Measurements from ENCODE around the gene LIMK2. TPM values are rescaled to one million over a fixed set of nuclear protein-coding genes. Genes with fewer than 3 reads are reported as not detected.

Gene LIMK2
- total RNA-seq, 1 donor: 25.0 TPM

GRCh38 chr22:31248138-31248745 lies 36.1 kb downstream of the LIMK2 start:
- peak; percentile 96 for DNase-seq (ENCODE audit: insufficient read length, low spot score, missing footprints)
- no peaks in the 10 kb centered on the region for H3K36me3 ChIP-seq (ENCODE audit: insufficient read depth, low read length)
- peaks cover 45% of the 10 kb centered on the region for H3K79me2 ChIP-seq (ENCODE audit: insufficient read depth, low read length)
- H3K4me2 ChIP-seq (ENCODE audit: insufficient read depth, low read length): peak overlapping the region; percentile 92
- H3K9me3 ChIP-seq (ENCODE audit: low read depth, low read length): no peaks in the 10 kb centered on the region
- H3K4me3 ChIP-seq (ENCODE audit: insufficient read depth, low read length): peak overlapping the region; percentile 77
- H3K4me1 ChIP-seq (ENCODE audit: insufficient read depth, low read length): peaks cover 48% of the 10 kb centered on the region
- H4K20me1 ChIP-seq (ENCODE audit: insufficient read depth, low read length): peaks cover 19% of the 10 kb centered on the region
- H3K27me3 ChIP-seq (ENCODE audit: insufficient read depth, low read length): no peaks in the 10 kb centered on the region
- TF ChIP-seq CTCF (IDR thresholded peaks at IDR 0.05; ENCODE audit: extremely low read depth, low read depth, low read length): no peak
- peak overlapping the region; percentile 73 for H2AFZ ChIP-seq (ENCODE audit: low read length)
- peak overlapping the region; percentile 54 for H3K27ac ChIP-seq (ENCODE audit: low read depth, low read length)

- Histone ChIP-seq H3K36me3 (ENCODE audit: insufficient read depth, low read length) (no peaks in the 10 kb centered on the region), H2AFZ (ENCODE audit: low read length) (no peak overlapping the region), H3K79me2 (ENCODE audit: insufficient read depth, low read length) (peaks cover 54% of the 10 kb centered on the region), H3K4me2 (ENCODE audit: insufficient read depth, low read length) (peak overlapping the region; percentile 92), H3K27me3 (ENCODE audit: insufficient read depth, low read length) (no peaks in the 10 kb centered on the region), H3K9me3 (ENCODE audit: low read depth, low read length) (no peaks in the 10 kb centered on the region), H3K4me3 (ENCODE audit: insufficient read depth, low read length) (peak overlapping the region; percentile 77), H3K27ac (ENCODE audit: low read depth, low read length) (peak overlapping the region; percentile 54), H4K20me1 (ENCODE audit: insufficient read depth, low read length) (peaks cover 25% of the 10 kb centered on the region), H3K4me1 (ENCODE audit: insufficient read depth, low read length) (peaks cover 38% of the 10 kb centered on the region)
- no peak for DNase-seq (ENCODE audit: insufficient read length, low spot score, missing footprints)
- TF ChIP-seq CTCF (IDR thresholded peaks at IDR 0.05; ENCODE audit: extremely low read depth, low read depth, low read length): no peak
Measured at GRCh38 chr22:31248965-31249958, 37.2 kb downstream of the LIMK2 start.

DNA sequence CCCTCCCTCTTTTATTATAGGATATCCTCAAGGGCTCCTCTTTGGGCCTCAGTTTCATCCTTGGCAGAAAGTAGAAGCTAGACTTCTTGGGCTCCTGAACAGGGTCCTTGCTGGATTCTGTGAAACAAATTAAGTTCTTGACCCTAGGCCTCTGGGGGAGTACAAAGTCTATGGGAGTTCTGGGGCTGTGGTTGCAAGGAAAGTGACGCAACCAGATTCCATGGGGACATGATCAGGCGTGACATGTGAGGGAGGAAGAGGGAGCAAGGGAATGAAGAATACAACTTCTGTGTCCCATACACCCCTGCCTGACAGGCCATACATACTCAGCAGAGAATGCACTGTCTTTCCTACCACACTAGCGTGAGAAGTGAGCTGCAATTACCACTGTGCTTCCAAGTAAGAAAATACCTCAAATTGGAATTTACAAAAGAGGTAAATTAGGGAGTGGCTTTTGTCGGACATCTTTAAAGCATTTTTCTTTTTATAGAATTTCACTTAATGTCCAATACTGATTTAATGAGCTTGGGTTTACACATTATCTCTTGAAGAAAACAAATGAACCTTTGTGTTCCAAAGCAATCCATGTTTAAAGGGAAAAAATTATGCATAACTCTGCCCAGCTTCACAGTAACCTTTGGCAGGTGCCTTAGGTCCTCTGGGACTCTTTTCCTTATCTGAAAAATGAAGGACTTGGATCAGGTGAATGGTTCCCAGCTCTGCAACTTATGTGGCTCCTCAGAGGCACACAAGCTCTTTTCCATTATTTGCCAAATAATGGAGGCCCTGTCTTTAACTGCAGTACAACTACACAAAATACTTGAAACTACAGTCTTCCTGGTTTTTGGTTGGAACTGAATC lies 38.9 kb downstream of the LIMK2 start:
- Histone ChIP-seq H3K79me2 (ENCODE audit: insufficient read depth, low read length) (peaks cover 64% of the 10 kb centered on the region), H3K27me3 (ENCODE audit: insufficient read depth, low read length) (no peaks in the 10 kb centered on the region), H3K27ac (ENCODE audit: low read depth, low read length) (no peak overlapping the region), H3K4me2 (ENCODE audit: insufficient read depth, low read length) (peak overlapping the region; percentile 92), H4K20me1 (ENCODE audit: insufficient read depth, low read length) (peaks cover 32% of the 10 kb centered on the region), H2AFZ (ENCODE audit: low read length) (no peak overlapping the region), H3K36me3 (ENCODE audit: insufficient read depth, low read length) (no peaks in the 10 kb centered on the region), H3K4me3 (ENCODE audit: insufficient read depth, low read length) (no peak overlapping the region), H3K9me3 (ENCODE audit: low read depth, low read length) (no peaks in the 10 kb centered on the region), H3K4me1 (ENCODE audit: insufficient read depth, low read length) (peaks cover 30% of the 10 kb centered on the region)
- DNase-seq (ENCODE audit: insufficient read length, low spot score, missing footprints): no peak
- no peak for TF ChIP-seq CTCF (IDR thresholded peaks at IDR 0.05; ENCODE audit: extremely low read depth, low read depth, low read length)
